GM19043 (cell line): ENCODE measurements around the gene SELENOH.

Experiments
- ATAC-seq: cut with Tn5 transposase; IDR thresholded peaks from one replicate; pipeline ENCODE4 v1.9.1; 2021; ENCODE audit warnings: low read depth; ENCODE audit not compliant: unreplicated experiment

SELENOH gene

GRCh38 chr11:57745206-57745605 lies 3.9 kb downstream of the SELENOH start:
- no peak for ATAC-seq

GRCh38 chr11:57746920-57747319 lies 5.6 kb downstream of the SELENOH start:
- ATAC-seq, result no peak

DNA sequence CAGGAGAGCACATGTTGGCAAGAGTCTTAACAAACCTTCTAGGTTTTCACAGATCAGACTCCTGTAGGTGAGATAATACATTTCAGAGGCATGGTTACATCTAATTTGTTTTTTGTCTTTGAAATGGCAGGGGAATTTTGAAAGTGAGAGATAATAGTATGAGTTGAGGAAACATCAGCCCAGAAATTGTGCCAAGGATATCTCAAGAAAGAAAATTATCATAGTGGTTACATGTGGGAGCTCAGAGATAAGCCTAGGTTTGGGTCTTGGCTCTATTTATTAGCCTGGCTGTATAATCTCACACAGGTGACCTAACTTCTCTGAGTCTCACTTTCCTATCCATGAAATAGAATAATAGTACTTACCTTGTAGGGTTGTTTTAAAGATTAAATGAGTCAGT lies 9.9 kb downstream of the SELENOH start:
- no peak for ATAC-seq

DNA sequence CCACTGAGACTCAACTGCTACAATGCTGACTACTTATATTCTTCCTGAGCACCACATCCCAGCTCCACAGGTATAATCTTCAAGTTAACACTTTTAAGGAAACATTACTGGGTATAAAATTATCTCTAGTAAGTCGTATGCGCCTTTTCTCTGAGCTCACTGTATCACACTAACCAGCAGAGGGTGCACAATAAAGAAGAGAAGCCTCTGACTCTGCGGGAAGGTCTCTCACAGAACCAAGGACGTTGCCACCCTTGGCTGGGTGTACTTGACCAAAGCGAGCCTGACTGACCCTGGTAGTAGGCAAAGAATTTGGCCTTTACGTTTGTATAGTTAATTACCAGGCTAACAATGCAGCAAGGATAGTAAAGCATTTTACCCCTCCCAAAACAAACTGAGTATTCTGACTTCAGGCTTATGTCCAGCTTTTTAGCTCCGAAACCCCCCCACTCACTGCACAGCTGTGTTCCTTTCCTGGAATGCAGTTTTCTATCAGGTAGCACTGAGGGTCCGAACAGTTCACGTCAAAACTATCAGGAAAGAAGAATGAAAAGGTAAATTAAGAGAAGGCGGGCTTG lies 10.5 kb downstream of the SELENOH start, which contains the start of gene BTBD18:
BTBD18 (minus strand) TSS at position 144 of the 578 bp plus-strand sequence. CDS start 631 bp downstream, outside the sequence.
- ATAC-seq, result no peak

DNA sequence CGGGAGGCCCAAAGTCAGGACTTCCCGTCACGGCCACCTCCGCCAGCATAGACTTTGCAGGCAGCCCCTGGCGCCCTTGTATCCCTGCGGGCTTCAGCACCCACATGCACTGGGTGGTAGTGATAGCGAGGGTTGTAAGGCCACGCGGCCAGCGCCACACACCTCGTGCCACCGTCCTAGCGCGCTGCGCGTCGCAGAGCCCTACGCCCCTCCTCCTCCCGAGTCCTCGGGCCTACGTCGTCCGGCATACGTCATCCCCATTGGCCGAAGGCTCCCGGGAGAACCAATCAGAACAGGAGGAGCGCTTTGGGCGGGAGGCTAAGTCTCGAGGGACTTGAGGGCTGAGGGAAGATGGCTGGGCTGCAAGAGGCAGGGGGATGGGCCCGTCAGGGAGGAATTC lies 11.7 kb downstream of the SELENOH start:
- no peak for ATAC-seq

- ATAC-seq, result no peak
These were observed 16.9 kb downstream of the SELENOH start for GRCh38 chr11:57758174-57758573.

DNA sequence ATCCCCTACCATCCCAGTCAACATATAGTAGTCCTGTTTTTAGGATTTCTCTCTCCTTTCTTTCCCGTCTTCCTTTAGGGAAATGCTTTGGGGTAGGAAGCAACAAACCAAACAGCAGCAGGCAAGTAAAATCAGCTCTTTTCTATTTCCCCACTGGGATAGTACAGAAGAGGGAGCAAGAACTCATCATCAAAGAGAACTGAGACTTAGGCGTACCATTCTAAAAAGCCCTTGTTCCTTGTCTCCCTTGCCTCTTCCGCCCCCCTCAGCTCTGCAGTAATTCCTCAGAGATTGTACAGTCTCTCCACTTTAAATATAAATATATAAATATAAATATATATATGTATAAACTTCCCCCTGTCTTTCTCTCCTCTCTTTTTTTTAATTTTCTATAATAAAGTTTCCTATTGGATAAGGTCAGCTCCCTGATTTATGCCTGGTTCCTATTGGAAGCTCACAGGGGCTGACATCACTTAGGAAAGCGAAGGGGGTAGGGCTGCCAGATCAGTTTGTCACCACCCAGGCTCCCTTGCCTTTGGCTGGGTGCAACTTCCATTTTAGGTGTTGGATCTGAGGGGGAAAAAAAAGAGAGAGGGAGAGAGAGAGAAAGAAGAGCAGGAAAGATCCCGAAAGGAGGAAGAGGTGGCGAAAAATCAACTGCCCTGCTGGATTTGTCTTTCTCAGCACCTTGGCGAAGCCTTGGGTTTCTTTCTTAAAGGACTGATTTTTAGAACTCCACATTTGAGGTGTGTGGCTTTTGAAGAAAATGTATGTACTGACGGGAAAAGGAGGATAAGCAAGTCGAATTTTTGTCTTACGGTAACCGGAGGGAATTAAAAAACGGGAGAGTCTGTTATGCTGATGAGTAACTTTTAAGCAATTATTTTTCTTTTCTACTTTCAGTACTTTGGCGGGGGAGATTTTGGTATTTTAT lies 20.3 kb downstream of the SELENOH start, which contains the start of gene CTNND1:
CTNND1 (plus strand) TSS at position 502 of the 934 bp plus-strand sequence. CDS start 29,677 bp downstream, outside the sequence.
- peak; percentile 95 for ATAC-seq

GRCh38 chr11:57762235-57762861 lies 21.1 kb downstream of the SELENOH start:
- no peak for ATAC-seq

DNA sequence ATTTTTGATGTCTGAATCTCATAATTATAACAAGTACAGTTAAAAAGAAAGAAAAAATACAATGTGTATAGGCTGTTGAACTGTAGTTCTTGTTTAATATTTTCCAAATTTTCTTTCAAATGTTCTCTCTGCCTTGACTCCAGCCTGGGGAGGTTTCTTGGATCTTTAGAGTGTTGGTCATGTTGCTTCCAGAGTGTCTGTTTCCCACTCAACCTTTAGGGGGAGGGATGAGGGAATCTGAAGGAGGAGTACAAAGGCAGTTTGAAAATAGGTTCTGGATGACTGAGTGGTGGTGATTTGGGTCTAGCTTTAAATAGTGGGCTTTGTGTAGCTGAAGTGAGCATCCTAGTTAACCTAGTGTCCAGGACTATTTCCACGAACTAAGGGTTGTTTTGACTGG lies 22.3 kb downstream of the SELENOH start:
- ATAC-seq, result no peak

- no peak for ATAC-seq
These were observed 22.7 kb downstream of the SELENOH start for GRCh38 chr11:57764021-57764420.

- ATAC-seq, result no peak
These were observed 23.3 kb downstream of the SELENOH start for GRCh38 chr11:57764566-57764965.

GRCh38 chr11:57764972-57765371 lies 23.7 kb downstream of the SELENOH start:
- no peak for ATAC-seq

GRCh38 chr11:57770793-57771192 lies 29.5 kb downstream of the SELENOH start:
- no peak for ATAC-seq

- no peak for ATAC-seq
These were observed 30.1 kb downstream of the SELENOH start for GRCh38 chr11:57771365-57771764.

DNA sequence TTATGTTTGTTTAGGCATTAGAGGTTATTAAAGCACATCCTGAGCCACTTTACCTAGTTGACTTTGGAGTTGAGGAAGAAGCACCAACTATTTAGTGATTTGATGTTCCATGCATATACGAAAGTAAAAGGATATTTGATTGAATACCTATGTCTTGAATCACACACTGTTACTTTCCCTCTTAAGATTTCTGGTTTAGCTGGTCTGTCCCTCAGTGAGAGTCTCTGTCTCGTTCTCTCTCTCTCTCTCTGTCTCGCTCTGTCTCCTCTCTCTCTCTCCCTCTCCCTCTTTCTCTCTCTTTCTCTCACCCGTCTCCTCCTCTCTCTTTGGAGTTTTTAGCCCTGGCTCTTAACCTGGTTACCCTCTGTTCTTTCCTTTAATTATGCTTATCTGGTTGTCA lies 31.3 kb downstream of the SELENOH start:
- no peak for ATAC-seq

DNA sequence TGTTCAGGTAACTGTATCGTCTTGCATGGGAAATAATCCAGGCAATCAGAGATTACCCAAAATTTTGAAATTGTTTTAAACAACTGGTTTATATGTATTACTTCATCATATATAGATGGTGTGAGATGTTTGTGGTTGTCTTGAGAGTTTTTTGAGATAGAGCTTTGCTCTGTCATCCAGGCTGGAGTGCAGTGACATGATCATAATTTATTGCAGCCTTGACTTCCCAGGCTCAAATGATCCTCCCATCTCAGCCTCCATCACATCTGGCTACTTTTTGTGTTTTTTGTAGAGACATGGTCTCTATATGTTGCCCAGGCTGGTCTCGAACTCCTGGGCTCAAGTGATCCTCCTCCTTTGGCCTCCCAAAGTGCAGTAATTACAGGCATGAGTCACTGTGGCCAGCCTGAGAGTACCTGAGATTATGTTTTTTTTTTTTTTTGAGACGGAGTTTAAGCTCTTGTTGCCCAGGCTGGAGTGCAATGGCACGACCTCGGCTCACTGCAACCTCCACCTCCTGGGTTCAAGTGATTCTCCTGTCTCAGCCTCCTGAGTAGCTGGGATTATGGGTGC lies 31.8 kb downstream of the SELENOH start:
- no peak for ATAC-seq

GRCh38 chr11:57775491-57775890 lies 34.2 kb downstream of the SELENOH start:
- no peak for ATAC-seq

- ATAC-seq, result no peak
These were observed 34.8 kb downstream of the SELENOH start for GRCh38 chr11:57776031-57776521.

GRCh38 chr11:57776577-57777210 lies 35.4 kb downstream of the SELENOH start:
- ATAC-seq, result no peak

DNA sequence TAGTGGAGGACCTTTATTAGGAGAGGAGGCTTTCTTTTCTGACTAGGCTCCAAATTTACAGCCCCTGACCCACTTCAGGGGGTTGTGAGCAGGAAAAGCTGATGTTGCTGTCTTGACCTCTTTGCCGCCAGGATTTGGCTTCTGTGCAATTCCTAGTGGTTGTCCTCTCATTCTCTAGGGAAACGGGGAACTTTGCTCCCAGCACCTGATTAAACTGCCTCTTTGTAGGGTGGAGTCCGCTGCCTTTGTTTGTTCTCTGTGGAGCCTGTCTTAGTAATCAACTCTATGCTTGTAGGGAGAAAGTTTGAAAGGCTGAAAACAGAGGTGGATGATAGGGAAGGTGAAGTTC lies 36.7 kb downstream of the SELENOH start:
- ATAC-seq, result no peak
